ENCODE measurements around the gene ELP4.
"Not testable (repeated sequence)": the region's sequence is repeated elsewhere in the genome, so short reads cannot be mapped to it uniquely, and the experiment has no call there.

Gene ELP4

DNA sequence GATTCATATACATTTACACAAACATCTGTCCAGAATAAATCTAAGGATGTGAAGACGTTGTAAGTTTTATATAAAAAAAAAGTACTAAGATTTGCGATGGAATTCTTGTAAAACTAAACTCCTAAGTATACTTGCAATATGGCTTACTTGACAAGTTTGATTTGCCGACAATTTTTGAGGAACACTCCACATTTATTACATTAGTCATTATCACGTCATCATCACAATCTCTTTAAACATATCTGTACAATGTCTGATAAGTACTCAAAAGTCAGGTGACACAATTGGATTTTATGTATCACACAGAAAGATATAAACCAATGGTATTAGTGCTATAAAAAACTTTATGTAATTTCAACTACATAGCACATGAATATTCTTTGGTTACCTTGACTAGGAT is 30.5 kb upstream of the ELP4 start:
- Histone ChIP-seq H3K27me3 (no peaks in the 10 kb centered on the region), H3K9me3 (no peaks in the 10 kb centered on the region), H3K27ac (no peak overlapping the region), H3K36me3 (no peaks in the 10 kb centered on the region), H3K4me3 (ENCODE audit: low read depth in 1 of 2, low read length in 1 of 2) (no peak overlapping the region), H3K4me1 (ENCODE audit: control insufficient read depth in 1 of 2, insufficient read depth in 1 of 2, low read depth in 1 of 2, low read length in 1 of 2) (no peaks in the 10 kb centered on the region)
- TF ChIP-seq, protein P1, sequence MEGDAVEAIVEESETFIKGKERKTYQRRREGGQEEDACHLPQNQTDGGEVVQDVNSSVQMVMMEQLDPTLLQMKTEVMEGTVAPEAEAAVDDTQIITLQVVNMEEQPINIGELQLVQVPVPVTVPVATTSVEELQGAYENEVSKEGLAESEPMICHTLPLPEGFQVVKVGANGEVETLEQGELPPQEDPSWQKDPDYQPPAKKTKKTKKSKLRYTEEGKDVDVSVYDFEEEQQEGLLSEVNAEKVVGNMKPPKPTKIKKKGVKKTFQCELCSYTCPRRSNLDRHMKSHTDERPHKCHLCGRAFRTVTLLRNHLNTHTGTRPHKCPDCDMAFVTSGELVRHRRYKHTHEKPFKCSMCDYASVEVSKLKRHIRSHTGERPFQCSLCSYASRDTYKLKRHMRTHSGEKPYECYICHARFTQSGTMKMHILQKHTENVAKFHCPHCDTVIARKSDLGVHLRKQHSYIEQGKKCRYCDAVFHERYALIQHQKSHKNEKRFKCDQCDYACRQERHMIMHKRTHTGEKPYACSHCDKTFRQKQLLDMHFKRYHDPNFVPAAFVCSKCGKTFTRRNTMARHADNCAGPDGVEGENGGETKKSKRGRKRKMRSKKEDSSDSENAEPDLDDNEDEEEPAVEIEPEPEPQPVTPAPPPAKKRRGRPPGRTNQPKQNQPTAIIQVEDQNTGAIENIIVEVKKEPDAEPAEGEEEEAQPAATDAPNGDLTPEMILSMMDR (IDR thresholded peaks at IDR 0.05): no peak

DNA sequence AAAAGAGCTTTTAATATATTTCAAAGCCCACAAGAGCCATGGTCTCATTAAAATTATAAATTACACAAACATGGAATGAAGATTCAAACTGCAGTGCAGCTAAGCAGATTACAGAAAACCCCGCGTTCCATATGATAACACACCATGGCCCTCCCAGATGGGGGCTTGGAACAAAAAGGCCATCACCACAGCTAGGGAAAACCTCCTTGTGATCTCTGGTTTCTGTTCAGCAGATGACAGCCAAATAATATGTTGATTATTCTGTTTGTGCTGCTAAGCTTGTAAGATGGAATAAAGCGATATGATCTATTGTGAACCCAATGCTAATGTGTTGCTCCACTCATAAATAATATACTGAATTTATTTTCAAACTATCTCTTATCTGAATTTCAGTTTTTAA is 28.6 kb upstream of the ELP4 start:
- H3K9me3 ChIP-seq: no peaks in the 10 kb centered on the region
- no peaks in the 10 kb centered on the region for H3K36me3 ChIP-seq
- TF ChIP-seq, protein P1 (IDR thresholded peaks at IDR 0.05): no peak
- H3K27ac ChIP-seq: no peak overlapping the region
- no peak overlapping the region for H3K4me3 ChIP-seq (ENCODE audit: low read depth in 1 of 2, low read length in 1 of 2)
- no peaks in the 10 kb centered on the region for H3K4me1 ChIP-seq (ENCODE audit: control insufficient read depth in 1 of 2, insufficient read depth in 1 of 2, low read depth in 1 of 2, low read length in 1 of 2)
- no peaks in the 10 kb centered on the region for H3K27me3 ChIP-seq

DNA sequence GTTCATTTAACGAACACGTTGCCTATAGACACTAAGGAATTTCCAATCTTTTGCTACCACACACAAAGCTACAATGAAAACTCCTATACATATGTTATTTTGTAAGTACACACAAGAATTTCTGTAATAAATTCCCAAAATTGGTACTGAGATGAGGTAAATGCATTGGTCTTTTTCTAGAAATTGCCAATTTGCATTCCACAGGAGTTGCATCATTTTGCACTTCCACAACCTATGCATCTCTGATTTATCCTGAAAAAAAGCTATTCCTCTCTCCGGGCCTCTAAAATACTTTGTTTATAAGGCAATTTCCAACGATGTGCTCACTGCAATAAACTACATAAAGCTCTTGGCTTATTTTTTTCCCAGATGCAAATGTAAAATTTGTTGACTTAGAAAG is 25.1 kb upstream of the ELP4 start:
- TF ChIP-seq, protein P1 (IDR thresholded peaks at IDR 0.05): no peak
- Histone ChIP-seq H3K27ac (no peak overlapping the region), H3K4me1 (ENCODE audit: control insufficient read depth in 1 of 2, insufficient read depth in 1 of 2, low read depth in 1 of 2, low read length in 1 of 2) (no peaks in the 10 kb centered on the region), H3K9me3 (no peaks in the 10 kb centered on the region), H3K4me3 (ENCODE audit: low read depth in 1 of 2, low read length in 1 of 2) (no peak overlapping the region), H3K27me3 (no peaks in the 10 kb centered on the region), H3K36me3 (no peaks in the 10 kb centered on the region)

DNA sequence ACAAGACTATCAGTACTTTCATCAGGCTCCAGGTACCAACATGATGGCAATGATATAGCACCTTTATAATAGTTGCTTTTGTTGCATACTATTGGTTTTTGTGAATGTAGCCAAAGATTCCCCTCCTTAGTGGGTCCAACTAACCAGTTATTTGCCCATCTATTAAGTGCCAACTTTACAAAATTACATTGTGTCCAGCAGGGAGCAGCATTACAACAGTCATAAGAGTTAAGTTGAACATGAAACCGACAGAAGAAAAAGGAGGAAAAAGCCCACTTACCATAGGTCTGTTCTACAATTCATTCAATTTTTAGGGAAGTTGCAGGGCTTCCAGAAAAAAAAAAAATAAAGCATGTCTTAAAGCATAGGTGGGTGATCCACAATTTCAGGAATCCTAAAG is 21.7 kb upstream of the ELP4 start:
- H3K9me3 ChIP-seq: no peaks in the 10 kb centered on the region
- no peaks in the 10 kb centered on the region for H3K4me1 ChIP-seq (ENCODE audit: control insufficient read depth in 1 of 2, insufficient read depth in 1 of 2, low read depth in 1 of 2, low read length in 1 of 2)
- H3K36me3 ChIP-seq: peaks cover 4% of the 10 kb centered on the region
- H3K27me3 ChIP-seq: no peaks in the 10 kb centered on the region
- no peak overlapping the region for H3K4me3 ChIP-seq (ENCODE audit: low read depth in 1 of 2, low read length in 1 of 2)
- no peak overlapping the region for H3K27ac ChIP-seq
- TF ChIP-seq, protein P1 (IDR thresholded peaks at IDR 0.05): no peak

DNA sequence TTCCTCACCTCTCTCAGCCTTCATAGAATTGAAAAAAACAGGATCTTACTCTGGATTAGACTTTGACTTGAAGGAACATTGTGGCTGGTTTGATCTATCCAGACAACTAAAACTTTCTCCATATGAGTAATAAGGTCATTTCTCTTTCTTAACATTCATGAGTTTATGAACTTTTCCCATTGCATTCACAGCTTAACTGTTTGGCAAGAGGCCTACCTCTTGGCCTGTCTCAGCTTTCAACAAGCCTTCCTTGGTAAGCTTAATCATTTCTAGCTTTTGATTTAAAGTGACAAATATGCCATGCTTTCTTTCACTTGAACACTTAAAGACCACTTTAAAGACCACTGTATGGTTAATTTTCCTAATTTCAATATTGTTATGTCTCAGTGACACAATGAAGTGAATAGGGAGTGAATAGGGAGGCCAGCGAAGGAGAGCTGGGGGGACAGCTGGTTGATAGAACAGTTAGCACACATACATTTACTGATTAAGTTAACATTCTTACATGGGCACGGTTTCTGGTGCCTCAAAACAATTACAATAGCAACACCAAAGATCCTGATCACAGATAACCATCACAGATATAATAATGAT is 17.1 kb upstream of the ELP4 start:
- Histone ChIP-seq H3K27me3 (no peaks in the 10 kb centered on the region), H3K4me1 (ENCODE audit: control insufficient read depth in 1 of 2, insufficient read depth in 1 of 2, low read depth in 1 of 2, low read length in 1 of 2) (no peaks in the 10 kb centered on the region), H3K9me3 (no peaks in the 10 kb centered on the region), H3K27ac (no peak overlapping the region), H3K4me3 (ENCODE audit: low read depth in 1 of 2, low read length in 1 of 2) (no peak overlapping the region), H3K36me3 (peaks cover 6% of the 10 kb centered on the region)
- TF ChIP-seq, protein P1 (IDR thresholded peaks at IDR 0.05): no peak

DNA sequence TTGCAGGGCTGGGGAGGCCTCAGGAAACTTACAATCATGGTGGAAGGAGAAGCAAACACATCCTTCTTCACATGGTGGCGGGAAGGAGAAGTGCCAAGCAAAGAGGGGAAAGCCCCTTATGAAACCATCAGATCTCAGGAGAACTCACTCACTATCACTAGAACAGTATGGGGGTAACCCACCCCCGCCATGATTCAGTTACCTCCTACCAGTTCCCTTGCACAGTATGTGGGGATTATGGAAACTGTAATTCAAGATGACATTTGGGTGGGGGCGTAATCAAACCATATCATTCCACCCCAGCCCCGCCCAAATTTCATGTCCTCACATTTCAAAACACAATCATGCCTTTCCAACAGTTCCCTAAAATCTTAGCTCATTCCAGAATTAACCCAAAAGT is 16.3 kb upstream of the ELP4 start:
- Histone ChIP-seq H3K36me3 (peaks cover 6% of the 10 kb centered on the region), H3K27me3 (no peaks in the 10 kb centered on the region), H3K9me3 (no peaks in the 10 kb centered on the region), H3K4me3 (ENCODE audit: low read depth in 1 of 2, low read length in 1 of 2) (no peak overlapping the region), H3K27ac (no peak overlapping the region), H3K4me1 (ENCODE audit: control insufficient read depth in 1 of 2, insufficient read depth in 1 of 2, low read depth in 1 of 2, low read length in 1 of 2) (no peaks in the 10 kb centered on the region)
- TF ChIP-seq, protein P1 (IDR thresholded peaks at IDR 0.05): no peak

DNA sequence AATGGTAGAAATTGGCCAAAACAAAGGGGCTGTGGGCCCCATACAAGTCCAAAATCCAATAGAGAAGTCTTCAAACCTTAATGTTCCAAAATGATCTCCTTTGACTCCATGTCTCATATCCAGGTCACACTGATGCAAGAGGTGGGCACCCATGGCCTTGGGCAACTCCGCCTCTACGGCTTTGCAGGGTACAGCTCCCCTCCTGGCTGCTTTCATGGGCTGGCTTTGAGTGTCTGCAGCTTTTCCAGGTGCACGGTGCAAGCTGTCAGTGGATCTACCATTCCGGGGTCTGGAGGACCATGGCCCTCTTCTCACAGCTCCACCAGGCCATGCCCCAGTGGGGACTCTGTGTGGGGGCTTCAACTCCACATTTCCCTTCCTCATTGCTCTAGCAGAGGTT is 15.8 kb upstream of the ELP4 start:
- H3K36me3 ChIP-seq; H3K27me3 ChIP-seq; H3K4me1 ChIP-seq (ENCODE audit: control insufficient read depth in 1 of 2, insufficient read depth in 1 of 2, low read depth in 1 of 2, low read length in 1 of 2); H3K27ac ChIP-seq; H3K9me3 ChIP-seq; H3K4me3 ChIP-seq (ENCODE audit: low read depth in 1 of 2, low read length in 1 of 2): not testable (repeated sequence)

All from neutrophil (primary cell).